CD4-positive, alpha-beta T cell treated with Interferon gamma for 1 hour (primary cell): Measurements from ENCODE around the gene EXOC6B.

Experiments
- DNase-seq: peaks from one replicate; pipeline ENCODE4 v3.0.0-alpha.2; 2020

EXOC6B gene

GRCh38 chr2:72261076-72261475, 564.8 kb downstream of the EXOC6B start:
- DNase-seq = no peak

- no peak for DNase-seq
Measured at GRCh38 chr2:72255540-72255939, 570.3 kb downstream of the EXOC6B start.

- DNase-seq = no peak
Measured at GRCh38 chr2:72254831-72255451, 570.9 kb downstream of the EXOC6B start.

- no peak for DNase-seq
Measured at GRCh38 chr2:72238311-72238710, 587.5 kb downstream of the EXOC6B start.

- no peak for DNase-seq
Measured at GRCh38 chr2:72237549-72237948, 588.3 kb downstream of the EXOC6B start.

- DNase-seq = no peak
Measured at GRCh38 chr2:72236445-72237067, 589.3 kb downstream of the EXOC6B start.

- no peak for DNase-seq
Measured at GRCh38 chr2:72235497-72236415, 590.1 kb downstream of the EXOC6B start.

- DNase-seq = no peak
Measured at GRCh38 chr2:72233211-72233610, 592.6 kb downstream of the EXOC6B start.

- DNase-seq = no peak
Measured at GRCh38 chr2:72222829-72223564, 602.8 kb downstream of the EXOC6B start.

GRCh38 chr2:72220170-72220569, 605.7 kb downstream of the EXOC6B start:
- no peak for DNase-seq

- no peak for DNase-seq
Measured at GRCh38 chr2:72214429-72215143, 611.2 kb downstream of the EXOC6B start.

GRCh38 chr2:72212486-72212855, 613.4 kb downstream of the EXOC6B start:
- no peak for DNase-seq

GRCh38 chr2:72211777-72212485, 613.9 kb downstream of the EXOC6B start:
- no peak for DNase-seq

GRCh38 chr2:72211350-72211749, 614.5 kb downstream of the EXOC6B start:
- DNase-seq = no peak

GRCh38 chr2:72210470-72210869, 615.4 kb downstream of the EXOC6B start:
- no peak for DNase-seq

- no peak for DNase-seq
Measured at GRCh38 chr2:72208225-72208624, 617.6 kb downstream of the EXOC6B start.

- DNase-seq = no peak
Measured at GRCh38 chr2:72207334-72207733, 618.5 kb downstream of the EXOC6B start.

- no peak for DNase-seq
Measured at GRCh38 chr2:72205504-72205881, 620.3 kb downstream of the EXOC6B start.

- DNase-seq = no peak
Measured at GRCh38 chr2:72204786-72205503, 620.9 kb downstream of the EXOC6B start.

GRCh38 chr2:72204156-72204785, 621.6 kb downstream of the EXOC6B start:
- no peak for DNase-seq
